A549 (cell line): ENCODE data around the gene FUT7.

ENCODE experiments used
- CBX8 ChIP-seq: fragments of 200-600 bp; sonication (generic); IDR thresholded peaks from 2 replicates; pipeline ENCODE4 v1.6.1; 2016
- CEBPB ChIP-seq, 2 experiments: fragments of >200 bp in 1 of 2; sonication (Bioruptor Twin) in 1 of 2; formaldehyde crosslinking in 1 of 2; IDR thresholded peaks; 2 replicates each; pipeline ENCODE4 v1.6.1; 2012 to 2016
- CHD2 ChIP-seq: fragments of 150-350 bp; IDR thresholded peaks from 2 replicates; pipeline ENCODE4 v1.6.1; 2014; ENCODE audit warnings: low read length; ENCODE audit not compliant: partially characterized antibody
- CTCF ChIP-seq: fragments of >200 bp; sonication (Bioruptor Twin); formaldehyde crosslinking; IDR thresholded peaks from 3 replicates; pipeline ENCODE4 v1.5.1; 2016
- MAFK ChIP-seq: fragments of 450-650 bp; IDR thresholded peaks from 2 replicates; pipeline ENCODE4 v1.6.1; 2014; ENCODE audit not compliant: partially characterized antibody
- MAX ChIP-seq: IDR thresholded peaks from 2 replicates; pipeline ENCODE4 v1.6.1; 2012
- MAZ ChIP-seq: fragments of 150-350 bp; IDR thresholded peaks from 2 replicates; pipeline ENCODE4 v1.6.1; 2014; ENCODE audit warnings: antibody characterized with exemption, low read depth, low read length, borderline replicate concordance
- POLR2A ChIP-seq: IDR thresholded peaks from 2 replicates; pipeline ENCODE4 v1.6.1; 2012; ENCODE audit warnings: mild to moderate bottlenecking, low read length
- POLR2AphosphoS2 ChIP-seq: conservative IDR thresholded peaks from 2 replicates; pipeline ENCODE4 v1.6.1; 2012; ENCODE audit warnings: low read length, improper control_type of control experiment, inconsistent platforms
- ZFP36 ChIP-seq: fragments of 450-650 bp; IDR thresholded peaks from 2 replicates; pipeline ENCODE4 v1.6.1; 2014; ENCODE audit warnings: borderline replicate concordance; ENCODE audit not compliant: partially characterized antibody
- TF ChIP-seq, protein P1 (sequence below): IDR thresholded peaks from 2 replicates; pipeline ENCODE4 v1.6.1; 2012
- TF ChIP-seq, protein P2 (sequence below): fragments of 200-600 bp; sonication (generic); IDR thresholded peaks from 2 replicates; pipeline ENCODE4 v1.6.1; 2016; ENCODE audit warnings: antibody characterized with exemption, mild to moderate bottlenecking, moderate library complexity
- TF ChIP-seq, protein P3 (sequence below): fragments of 150-350 bp; IDR thresholded peaks from 2 replicates; pipeline ENCODE4 v1.6.1; 2014; ENCODE audit warnings: low read depth, mild to moderate bottlenecking, low read length

DNA sequence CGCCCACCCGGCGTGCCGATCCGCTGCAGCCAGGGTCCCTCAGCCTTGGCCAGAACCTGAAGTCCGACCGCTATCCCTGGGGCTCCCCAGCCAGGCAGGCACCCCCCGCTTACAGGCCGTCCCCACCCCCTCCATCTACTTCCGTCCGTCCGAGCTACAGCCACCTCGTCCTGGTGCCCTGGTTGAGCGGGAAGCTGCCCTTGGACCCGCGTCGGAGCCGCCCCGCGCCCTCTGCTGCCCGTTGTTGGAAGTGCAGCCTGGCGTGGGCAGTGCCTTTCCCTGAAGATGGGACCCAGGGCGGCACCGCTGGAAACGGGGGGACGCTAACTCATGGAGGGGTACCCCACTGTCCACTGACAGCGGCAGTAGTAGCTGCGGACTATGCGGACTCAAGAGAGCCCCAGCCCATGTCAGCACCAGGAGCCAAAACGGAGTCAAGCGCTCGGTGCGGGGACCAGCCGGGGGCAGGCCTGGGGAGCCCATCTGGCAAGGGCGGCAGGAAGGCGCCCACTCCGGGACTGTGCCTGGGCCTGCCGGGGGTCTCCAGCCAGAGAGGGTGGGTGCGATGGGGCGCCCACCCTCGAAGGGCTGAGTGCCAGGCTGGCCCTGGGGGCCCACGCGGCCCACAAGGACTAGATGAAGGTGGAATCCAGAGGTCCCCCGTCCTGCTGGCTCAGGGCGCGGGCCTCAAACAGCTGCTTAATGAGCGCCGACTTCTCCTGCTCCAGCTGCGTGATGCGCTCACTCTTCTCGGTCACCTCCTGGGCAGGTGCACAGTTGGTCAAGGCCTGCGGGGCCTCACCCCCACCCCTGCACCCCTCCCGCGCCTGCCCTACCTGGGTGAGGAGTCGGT, 32.4 kb upstream of the FUT7 start:
- peak; percentile 78 for TF ChIP-seq CTCF
- no peak for TF ChIP-seq POLR2A
- TF ChIP-seq CEBPB (IDR thresholded peaks at IDR 0.05) = no peak
- TF ChIP-seq, protein P1, sequence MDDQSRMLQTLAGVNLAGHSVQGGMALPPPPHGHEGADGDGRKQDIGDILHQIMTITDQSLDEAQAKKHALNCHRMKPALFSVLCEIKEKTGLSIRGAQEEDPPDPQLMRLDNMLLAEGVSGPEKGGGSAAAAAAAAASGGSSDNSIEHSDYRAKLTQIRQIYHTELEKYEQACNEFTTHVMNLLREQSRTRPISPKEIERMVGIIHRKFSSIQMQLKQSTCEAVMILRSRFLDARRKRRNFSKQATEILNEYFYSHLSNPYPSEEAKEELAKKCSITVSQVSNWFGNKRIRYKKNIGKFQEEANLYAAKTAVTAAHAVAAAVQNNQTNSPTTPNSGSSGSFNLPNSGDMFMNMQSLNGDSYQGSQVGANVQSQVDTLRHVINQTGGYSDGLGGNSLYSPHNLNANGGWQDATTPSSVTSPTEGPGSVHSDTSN = no peak
- TF ChIP-seq ZFP36 = no peak
- TF ChIP-seq CBX8 = no peak
- no peak for TF ChIP-seq POLR2AphosphoS2
- no peak for TF ChIP-seq MAFK
- no peak for TF ChIP-seq CHD2
- TF ChIP-seq MAZ = no peak
- TF ChIP-seq, protein P2, sequence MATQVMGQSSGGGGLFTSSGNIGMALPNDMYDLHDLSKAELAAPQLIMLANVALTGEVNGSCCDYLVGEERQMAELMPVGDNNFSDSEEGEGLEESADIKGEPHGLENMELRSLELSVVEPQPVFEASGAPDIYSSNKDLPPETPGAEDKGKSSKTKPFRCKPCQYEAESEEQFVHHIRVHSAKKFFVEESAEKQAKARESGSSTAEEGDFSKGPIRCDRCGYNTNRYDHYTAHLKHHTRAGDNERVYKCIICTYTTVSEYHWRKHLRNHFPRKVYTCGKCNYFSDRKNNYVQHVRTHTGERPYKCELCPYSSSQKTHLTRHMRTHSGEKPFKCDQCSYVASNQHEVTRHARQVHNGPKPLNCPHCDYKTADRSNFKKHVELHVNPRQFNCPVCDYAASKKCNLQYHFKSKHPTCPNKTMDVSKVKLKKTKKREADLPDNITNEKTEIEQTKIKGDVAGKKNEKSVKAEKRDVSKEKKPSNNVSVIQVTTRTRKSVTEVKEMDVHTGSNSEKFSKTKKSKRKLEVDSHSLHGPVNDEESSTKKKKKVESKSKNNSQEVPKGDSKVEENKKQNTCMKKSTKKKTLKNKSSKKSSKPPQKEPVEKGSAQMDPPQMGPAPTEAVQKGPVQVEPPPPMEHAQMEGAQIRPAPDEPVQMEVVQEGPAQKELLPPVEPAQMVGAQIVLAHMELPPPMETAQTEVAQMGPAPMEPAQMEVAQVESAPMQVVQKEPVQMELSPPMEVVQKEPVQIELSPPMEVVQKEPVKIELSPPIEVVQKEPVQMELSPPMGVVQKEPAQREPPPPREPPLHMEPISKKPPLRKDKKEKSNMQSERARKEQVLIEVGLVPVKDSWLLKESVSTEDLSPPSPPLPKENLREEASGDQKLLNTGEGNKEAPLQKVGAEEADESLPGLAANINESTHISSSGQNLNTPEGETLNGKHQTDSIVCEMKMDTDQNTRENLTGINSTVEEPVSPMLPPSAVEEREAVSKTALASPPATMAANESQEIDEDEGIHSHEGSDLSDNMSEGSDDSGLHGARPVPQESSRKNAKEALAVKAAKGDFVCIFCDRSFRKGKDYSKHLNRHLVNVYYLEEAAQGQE = no peak
- peak; percentile 55; the same call in 1 of the 2 replicates for TF ChIP-seq MAX
- TF ChIP-seq, protein P3, sequence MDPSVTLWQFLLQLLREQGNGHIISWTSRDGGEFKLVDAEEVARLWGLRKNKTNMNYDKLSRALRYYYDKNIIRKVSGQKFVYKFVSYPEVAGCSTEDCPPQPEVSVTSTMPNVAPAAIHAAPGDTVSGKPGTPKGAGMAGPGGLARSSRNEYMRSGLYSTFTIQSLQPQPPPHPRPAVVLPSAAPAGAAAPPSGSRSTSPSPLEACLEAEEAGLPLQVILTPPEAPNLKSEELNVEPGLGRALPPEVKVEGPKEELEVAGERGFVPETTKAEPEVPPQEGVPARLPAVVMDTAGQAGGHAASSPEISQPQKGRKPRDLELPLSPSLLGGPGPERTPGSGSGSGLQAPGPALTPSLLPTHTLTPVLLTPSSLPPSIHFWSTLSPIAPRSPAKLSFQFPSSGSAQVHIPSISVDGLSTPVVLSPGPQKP = no peak
